COR-L47 (cell line): ENCODE results near the gene GRM8.

Experiments
- DNase-seq: peaks from one replicate; lab custom pipeline; 2025; lab: John Stamatoyannopoulos, UW

GRM8 gene

GRCh38 chr7:126511046-126511445 lies 741.7 kb downstream of the GRM8 start:
- DNase-seq: no peak

GRCh38 chr7:126501617-126502016 lies 751.1 kb downstream of the GRM8 start:
- no peak for DNase-seq

- no peak for DNase-seq
Observed at GRCh38 chr7:126499481-126499880, 753.3 kb downstream of the GRM8 start.

- DNase-seq: no peak
Observed at GRCh38 chr7:126495733-126496132, 757.0 kb downstream of the GRM8 start.

GRCh38 chr7:126495001-126495400 lies 757.7 kb downstream of the GRM8 start:
- no peak for DNase-seq

GRCh38 chr7:126493801-126494200 lies 758.9 kb downstream of the GRM8 start:
- DNase-seq: no peak

- DNase-seq: no peak
Observed at GRCh38 chr7:126489874-126490273, 762.9 kb downstream of the GRM8 start.

GRCh38 chr7:126487728-126488442 lies 764.9 kb downstream of the GRM8 start:
- no peak for DNase-seq

GRCh38 chr7:126486806-126487205 lies 765.9 kb downstream of the GRM8 start:
- DNase-seq: no peak

- DNase-seq: no peak
Observed at GRCh38 chr7:126485791-126486190, 767.0 kb downstream of the GRM8 start.

- DNase-seq: peak; percentile 65
Observed at GRCh38 chr7:126483972-126484371, 768.8 kb downstream of the GRM8 start.

- no peak for DNase-seq
Observed at GRCh38 chr7:126472825-126473224, 779.9 kb downstream of the GRM8 start.

GRCh38 chr7:126462405-126462804 lies 790.3 kb downstream of the GRM8 start:
- no peak for DNase-seq

- no peak for DNase-seq
Observed at GRCh38 chr7:126460664-126461063, 792.1 kb downstream of the GRM8 start.

GRCh38 chr7:126453104-126453503 lies 799.6 kb downstream of the GRM8 start:
- no peak for DNase-seq

GRCh38 chr7:126450269-126450671 lies 802.5 kb downstream of the GRM8 start:
- DNase-seq: no peak

- DNase-seq: no peak
Observed at GRCh38 chr7:126449611-126450268, 803.0 kb downstream of the GRM8 start.

GRCh38 chr7:126447984-126448383 lies 804.8 kb downstream of the GRM8 start:
- no peak for DNase-seq

GRCh38 chr7:126445991-126446390 lies 806.8 kb downstream of the GRM8 start:
- no peak for DNase-seq

GRCh38 chr7:126443951-126444350 lies 808.8 kb downstream of the GRM8 start:
- DNase-seq: no peak

GRCh38 chr7:126442908-126443307 lies 809.8 kb downstream of the GRM8 start:
- DNase-seq: no peak

GRCh38 chr7:126441745-126442144 lies 811.0 kb downstream of the GRM8 start:
- DNase-seq: no peak

- no peak for DNase-seq
Observed at GRCh38 chr7:126440542-126440941, 812.2 kb downstream of the GRM8 start.
